K562 (cell line): ENCODE data around the gene TOR1AIP2. TPM values are rescaled to one million over a fixed set of nuclear protein-coding genes. Genes with fewer than 3 reads are reported as not detected.

Experiments used
- CHD2 ChIP-seq: IDR thresholded peaks from 2 replicates; pipeline ENCODE4 v1.6.1; 2011; ENCODE audit warnings: low read depth, low read length
- HDAC8 ChIP-seq: fragments of 450-650 bp; IDR thresholded peaks from 2 replicates; pipeline ENCODE4 v1.6.1; 2016; ENCODE audit warnings: mild to moderate bottlenecking, missing genetic modification characterization, moderate library complexity, missing compliant biosample characterization
- JUN ChIP-seq, 2 experiments: sonication (generic) in 1 of 2; formaldehyde crosslinking in 1 of 2; IDR thresholded peaks; 2 replicates each; pipeline versions ENCODE4 v1.6.1 to v1.8.0; 2012 to 2022; ENCODE audit warnings: borderline replicate concordance in 2 of 2, mild to moderate bottlenecking in 2 of 2, improper control_type of control experiment in 1 of 2, low read depth in 1 of 2, low read length in 1 of 2, missing genetic modification reagents in 1 of 2
- MXI1 ChIP-seq: IDR thresholded peaks from 2 replicates; pipeline ENCODE4 v1.6.1; 2011; ENCODE audit warnings: low read depth, mild to moderate bottlenecking, improper control_type of control experiment, low read length
- NEUROD1 ChIP-seq: fragments of 150-350 bp; IDR thresholded peaks from 2 replicates; pipeline ENCODE4 v1.6.1; 2014; ENCODE audit warnings: borderline replicate concordance, low read length, low read depth; ENCODE audit not compliant: partially characterized antibody
- RCOR1 ChIP-seq, 2 experiments: IDR thresholded peaks; 2 replicates each; pipeline ENCODE4 v1.6.1; 2012; ENCODE audit warnings: low read depth in 2 of 2, low read length in 2 of 2, borderline replicate concordance in 1 of 2, improper control_type of control experiment in 1 of 2
- SETDB1 ChIP-seq: IDR thresholded peaks from one replicate; pipeline ENCODE4 v1.6.1; 2012; ENCODE audit warnings: low read length, control low read depth, inconsistent platforms
- SRSF1 ChIP-seq: fragments of 200-400 bp; formaldehyde crosslinking; IDR thresholded peaks from 2 replicates; pipeline ENCODE4 v1.6.1; 2017; ENCODE audit warnings: mild to moderate bottlenecking, low read depth, low read length, moderate library complexity
- TRIM24 ChIP-seq, 2 experiments: fragments of 450-650 bp; IDR thresholded peaks; 2 replicates each; pipeline ENCODE4 v1.6.1; 2016
- ZNF133 ChIP-seq: fragments of 250-450 bp; sonication (Bioruptor Pico); IDR thresholded peaks from 2 replicates; pipeline ENCODE4 v1.4.0; 2020; ENCODE audit warnings: mild to moderate bottlenecking
- ZNF507 ChIP-seq: conservative IDR thresholded peaks from 2 replicates; pipeline ENCODE4 v1.6.1; 2017; ENCODE audit warnings: missing genetic modification characterization, missing compliant biosample characterization
- polyA plus RNA-seq, 8 experiments: library from polyadenylated mRNA; depleted of rRNA in 4 of 8; stranded (reverse) in 5 of 8; unstranded in 3 of 8; fragments of >200 nt; fragmentation: Nextera tagmentation in 2 of 8; fragmentation: Illumina TruSeq in 1 of 8; extraction: Ambion mirVana in 2 of 8; extraction: Trizol in 1 of 8; gene quantifications; 2 replicates each; pipeline versions ENCODE4 v1.2.1 to v1.2.3, GENCODE V29; 2011 to 2014; ENCODE audit warnings: inconsistent platforms in 1 of 8, missing spikeins in 1 of 8
- total RNA-seq, 7 experiments: library from RNA; depleted of rRNA in 6 of 7; stranded (reverse); fragments of >200 nt in 6 of 7; fragmentation: Illumina TruSeq in 2 of 7; extraction: Trizol in 2 of 7; gene quantifications; 2 replicates each; pipeline versions ENCODE4 v1.2.1 to v1.2.3, GENCODE V29; 2011 to 2021; ENCODE audit warnings: low replicate concordance in 1 of 7
- TF ChIP-seq, protein P1 (sequence below): fragments of 250-450 bp; sonication (Bioruptor Pico); IDR thresholded peaks from 2 replicates; pipeline ENCODE4 v1.8.0; 2022; ENCODE audit warnings: inconsistent platforms
- TF ChIP-seq, protein P2 (sequence below), 2 experiments: IDR thresholded peaks; 2 replicates each; pipeline ENCODE4 v1.6.1; 2011; ENCODE audit warnings: borderline replicate concordance in 1 of 2, control low read depth in 1 of 2, low read depth in 1 of 2, low read length in 1 of 2, mild to moderate bottlenecking in 1 of 2, mixed read lengths in 1 of 2, moderate library complexity in 1 of 2; ENCODE audit not compliant: insufficient read depth in 1 of 2, insufficient read length in 1 of 2, poor library complexity in 1 of 2, severe bottlenecking in 1 of 2; ENCODE audit errors: extremely low read depth in 1 of 2
- TF ChIP-seq, protein P3 (sequence below): fragments of 250-450 bp; sonication (Bioruptor Pico); IDR thresholded peaks from 2 replicates; pipeline ENCODE4 v1.5.0; 2020; ENCODE audit warnings: mild to moderate bottlenecking

The TOR1AIP2 gene
- total and polyA plus RNA-seq, 9 of the 15 experiments (the other 6 are each of a cell fraction or from before 2014, with no cell fraction given): 16.7 to 122 (median 41.4) TPM

DNA sequence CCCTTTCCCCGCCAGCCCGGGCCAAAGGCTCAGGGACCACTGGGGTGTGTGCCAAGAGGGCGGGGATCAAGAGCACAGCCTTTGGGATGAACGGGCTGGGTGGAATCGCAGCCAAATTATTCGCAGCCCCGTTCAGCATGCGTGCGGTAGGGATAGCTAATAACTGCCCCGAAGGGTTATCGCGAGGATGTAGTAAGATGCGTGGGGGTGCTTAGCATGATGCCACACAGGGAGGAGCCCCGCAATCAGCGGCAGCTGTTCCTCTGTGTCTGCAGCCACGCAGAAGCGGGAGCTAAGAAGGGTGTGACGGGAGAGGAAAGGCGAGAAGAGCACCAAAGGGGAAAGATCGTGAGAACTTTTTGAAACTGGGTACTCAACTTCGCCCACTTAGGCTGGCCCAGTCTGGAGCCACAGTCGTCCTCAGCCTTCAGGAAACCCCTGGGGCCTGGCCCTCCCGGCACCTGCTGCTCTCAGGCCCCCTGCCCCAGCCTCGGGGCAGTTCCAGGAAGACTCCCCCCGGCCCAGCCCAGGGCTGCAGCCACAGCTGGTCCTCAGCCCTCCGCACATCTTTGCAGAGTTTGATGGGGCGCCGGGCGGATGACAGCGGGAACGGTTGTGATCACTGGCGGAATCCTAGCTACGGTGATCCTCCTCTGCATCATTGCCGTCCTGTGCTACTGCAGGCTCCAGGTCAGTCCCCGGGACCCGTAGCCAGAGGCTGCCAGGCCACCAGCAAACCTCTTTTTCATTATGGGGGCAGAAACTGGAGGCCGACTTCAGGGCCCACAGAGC is 64.9 kb downstream of the TOR1AIP2 start (continued):
- TF ChIP-seq, protein P1, sequence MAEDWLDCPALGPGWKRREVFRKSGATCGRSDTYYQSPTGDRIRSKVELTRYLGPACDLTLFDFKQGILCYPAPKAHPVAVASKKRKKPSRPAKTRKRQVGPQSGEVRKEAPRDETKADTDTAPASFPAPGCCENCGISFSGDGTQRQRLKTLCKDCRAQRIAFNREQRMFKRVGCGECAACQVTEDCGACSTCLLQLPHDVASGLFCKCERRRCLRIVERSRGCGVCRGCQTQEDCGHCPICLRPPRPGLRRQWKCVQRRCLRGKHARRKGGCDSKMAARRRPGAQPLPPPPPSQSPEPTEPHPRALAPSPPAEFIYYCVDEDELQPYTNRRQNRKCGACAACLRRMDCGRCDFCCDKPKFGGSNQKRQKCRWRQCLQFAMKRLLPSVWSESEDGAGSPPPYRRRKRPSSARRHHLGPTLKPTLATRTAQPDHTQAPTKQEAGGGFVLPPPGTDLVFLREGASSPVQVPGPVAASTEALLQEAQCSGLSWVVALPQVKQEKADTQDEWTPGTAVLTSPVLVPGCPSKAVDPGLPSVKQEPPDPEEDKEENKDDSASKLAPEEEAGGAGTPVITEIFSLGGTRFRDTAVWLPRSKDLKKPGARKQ (CRISPR knock-in tag): no peak
- TF ChIP-seq NEUROD1 (no peak), MXI1 (no peak), HDAC8 (tag) (no peak), JUN (IDR thresholded peaks at IDR 0.05; ENCODE audit: borderline replicate concordance, low read depth, low read length) (no peak), JUN (CRISPR knock-in tag; IDR thresholded peaks at IDR 0.05; ENCODE audit: borderline replicate concordance) (no peak), CHD2 (peak; percentile 78), ZNF507 (tag) (no peak), RCOR1 (IDR thresholded peaks at IDR 0.05; ENCODE audit: borderline replicate concordance in 1 of 2, low read depth in 2 of 2, low read length in 2 of 2) (0 out of 4 replicates have a peak, but pooled peaks of 1 of the 2 experiments have one; percentile 37), ZNF133 (CRISPR knock-in tag) (no peak), SRSF1 (no peak), TRIM24 (IDR thresholded peaks at IDR 0.05) (peak; percentile 55 to 76; a peak in 2 of 4 replicates), SETDB1 (no peak)
- TF ChIP-seq, protein P2, sequence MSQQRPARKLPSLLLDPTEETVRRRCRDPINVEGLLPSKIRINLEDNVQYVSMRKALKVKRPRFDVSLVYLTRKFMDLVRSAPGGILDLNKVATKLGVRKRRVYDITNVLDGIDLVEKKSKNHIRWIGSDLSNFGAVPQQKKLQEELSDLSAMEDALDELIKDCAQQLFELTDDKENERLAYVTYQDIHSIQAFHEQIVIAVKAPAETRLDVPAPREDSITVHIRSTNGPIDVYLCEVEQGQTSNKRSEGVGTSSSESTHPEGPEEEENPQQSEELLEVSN (IDR thresholded peaks at IDR 0.05; ENCODE audit: borderline replicate concordance in 1 of 2, extremely low read depth in 1 of 2, insufficient read depth in 1 of 2, insufficient read length in 1 of 2, low read depth in 1 of 2, low read length in 1 of 2, poor library complexity in 1 of 2, severe bottlenecking in 1 of 2): peak in 1 of 2 experiments; percentile 44
- TF ChIP-seq, protein P3, sequence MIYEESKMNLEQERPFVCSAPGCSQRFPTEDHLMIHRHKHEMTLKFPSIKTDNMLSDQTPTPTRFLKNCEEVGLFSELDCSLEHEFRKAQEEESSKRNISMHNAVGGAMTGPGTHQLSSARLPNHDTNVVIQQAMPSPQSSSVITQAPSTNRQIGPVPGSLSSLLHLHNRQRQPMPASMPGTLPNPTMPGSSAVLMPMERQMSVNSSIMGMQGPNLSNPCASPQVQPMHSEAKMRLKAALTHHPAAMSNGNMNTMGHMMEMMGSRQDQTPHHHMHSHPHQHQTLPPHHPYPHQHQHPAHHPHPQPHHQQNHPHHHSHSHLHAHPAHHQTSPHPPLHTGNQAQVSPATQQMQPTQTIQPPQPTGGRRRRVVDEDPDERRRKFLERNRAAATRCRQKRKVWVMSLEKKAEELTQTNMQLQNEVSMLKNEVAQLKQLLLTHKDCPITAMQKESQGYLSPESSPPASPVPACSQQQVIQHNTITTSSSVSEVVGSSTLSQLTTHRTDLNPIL (CRISPR knock-in tag): no peak
